Glomerular visceral epithelial cell (primary cell): ENCODE data around the gene OAF.

ENCODE experiments used
- DNase-seq: peaks from one replicate; pipeline ENCODE4 v3.0.0-alpha.2; 2016; ENCODE audit errors: extremely low spot score

OAF gene

DNA sequence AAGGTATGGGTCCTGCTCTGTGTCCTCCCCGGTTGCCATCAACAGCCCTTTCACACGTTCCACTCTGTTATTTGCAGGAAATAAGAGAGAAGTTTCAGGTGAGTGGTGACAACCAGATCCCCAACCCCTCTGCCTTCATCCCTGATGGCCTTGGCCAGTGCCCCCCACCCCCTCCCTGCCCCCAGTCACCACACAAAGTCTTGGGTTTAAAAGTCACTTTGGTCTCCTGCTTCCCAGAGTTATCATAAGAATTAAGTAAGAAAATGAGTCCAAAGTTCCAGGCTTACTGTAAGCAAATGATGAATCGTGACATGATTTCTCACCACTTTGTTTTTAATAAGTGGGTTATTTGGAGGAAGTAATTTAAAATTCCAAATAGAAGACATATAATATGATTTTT, 9.2 kb upstream of the OAF start:
- no peak for DNase-seq

DNA sequence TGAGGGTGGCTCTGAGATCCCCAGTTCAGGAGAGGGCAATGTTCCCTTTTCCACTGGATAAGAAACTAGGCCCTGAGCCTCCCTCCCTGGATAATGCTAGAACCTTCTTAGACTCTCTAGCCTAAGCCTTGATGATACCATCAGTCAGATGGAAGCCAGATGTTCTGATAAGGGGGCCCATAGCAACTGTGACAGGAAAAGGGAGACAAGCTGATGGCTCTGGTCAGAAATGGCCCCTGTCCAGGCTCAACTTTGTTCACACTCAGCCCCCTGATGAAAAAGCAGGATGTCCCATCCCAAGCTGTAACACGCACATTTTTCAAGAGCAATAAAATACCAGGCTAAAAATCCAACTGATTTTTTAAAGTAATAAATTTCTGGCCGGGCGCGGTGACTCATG, 7.2 kb upstream of the OAF start:
- DNase-seq: no peak

DNA sequence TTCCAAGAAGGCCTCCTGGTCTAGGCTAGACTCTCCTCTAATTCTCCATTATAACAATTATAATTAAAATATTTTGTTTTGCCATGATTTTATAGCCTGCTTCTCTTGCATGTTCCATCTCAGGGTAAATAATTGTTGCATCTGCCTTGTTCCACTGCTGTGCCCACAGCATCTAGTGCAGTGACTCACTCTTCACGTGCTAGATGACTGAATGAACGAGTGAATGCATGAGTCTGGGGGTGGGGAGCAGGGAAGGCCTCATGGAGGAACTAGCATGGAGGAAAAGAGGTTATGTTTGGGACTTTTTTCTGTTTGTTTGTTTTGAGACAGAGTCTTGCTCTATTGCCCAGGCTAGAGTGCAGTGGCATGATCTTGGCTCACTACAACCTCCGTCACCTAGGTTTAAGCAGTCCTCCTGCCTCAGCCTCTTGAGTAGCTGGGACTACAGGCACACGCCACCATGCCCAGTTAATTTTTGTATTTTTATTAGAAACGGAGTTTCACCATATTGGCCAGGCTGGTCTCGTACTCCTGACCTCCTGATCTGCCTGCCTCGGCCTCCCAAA, 5.2 kb upstream of the OAF start:
- peak; percentile 53 for DNase-seq

DNA sequence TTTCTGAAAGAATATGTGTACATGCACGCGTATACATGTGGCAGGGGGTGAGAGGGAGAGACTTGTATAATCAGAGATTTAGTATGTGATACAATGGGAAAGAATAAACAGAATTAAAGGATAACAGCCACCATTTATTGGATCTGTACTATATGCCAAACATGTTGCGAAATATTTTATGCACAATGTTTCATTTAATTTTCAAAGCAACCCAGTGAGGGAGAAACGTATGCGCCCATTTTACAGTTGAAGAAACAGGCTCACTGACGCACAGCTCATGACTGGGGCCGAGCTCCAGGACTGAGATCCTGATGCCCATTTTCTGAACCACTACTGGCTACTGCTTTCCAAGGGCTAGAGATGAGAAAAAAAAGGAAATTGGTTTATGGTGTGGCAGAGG, 3.3 kb upstream of the OAF start:
- DNase-seq: no peak

DNA sequence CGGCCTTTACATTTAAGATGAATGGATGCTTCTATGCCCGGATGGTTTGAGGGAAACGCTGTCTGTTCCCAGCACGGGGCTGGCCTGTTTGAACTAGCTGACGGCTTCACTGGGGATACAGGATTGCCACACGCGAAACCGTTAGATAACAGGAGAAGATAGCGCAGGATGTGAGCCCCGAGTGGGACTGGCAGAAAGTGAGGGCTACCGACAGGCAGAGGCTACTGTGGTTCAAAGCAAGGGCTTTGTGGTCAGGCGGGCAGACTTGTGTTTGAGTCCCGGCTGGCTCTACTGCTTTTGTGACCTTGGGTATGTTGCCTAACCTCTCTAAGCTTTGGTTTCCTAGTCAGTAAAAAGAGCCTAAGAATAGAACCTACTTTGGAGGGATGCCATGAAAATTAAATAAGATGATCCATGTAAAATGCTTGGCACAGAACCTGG, 2.8 kb upstream of the OAF start:
- no peak for DNase-seq

DNA sequence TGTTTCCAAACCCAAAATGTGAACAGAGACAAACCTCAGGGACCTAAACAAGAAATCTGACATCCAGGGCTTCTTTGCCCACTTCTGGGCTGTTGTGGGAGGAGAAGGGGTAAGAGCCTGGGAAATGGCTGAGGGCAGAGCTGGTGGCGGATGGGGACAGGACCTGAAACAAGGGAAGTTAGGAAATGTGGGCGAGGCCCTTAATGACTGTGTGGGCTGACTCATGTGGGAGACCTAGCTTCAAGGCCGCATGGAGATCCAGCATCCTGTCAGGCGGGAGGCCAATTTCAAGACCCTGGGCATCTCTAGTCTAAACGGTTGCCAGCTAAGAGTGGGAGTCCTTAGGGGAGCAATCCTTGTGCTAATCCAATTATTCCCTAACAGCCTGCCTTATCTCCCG, 2.1 kb upstream of the OAF start:
- peak; percentile 17 for DNase-seq

DNA sequence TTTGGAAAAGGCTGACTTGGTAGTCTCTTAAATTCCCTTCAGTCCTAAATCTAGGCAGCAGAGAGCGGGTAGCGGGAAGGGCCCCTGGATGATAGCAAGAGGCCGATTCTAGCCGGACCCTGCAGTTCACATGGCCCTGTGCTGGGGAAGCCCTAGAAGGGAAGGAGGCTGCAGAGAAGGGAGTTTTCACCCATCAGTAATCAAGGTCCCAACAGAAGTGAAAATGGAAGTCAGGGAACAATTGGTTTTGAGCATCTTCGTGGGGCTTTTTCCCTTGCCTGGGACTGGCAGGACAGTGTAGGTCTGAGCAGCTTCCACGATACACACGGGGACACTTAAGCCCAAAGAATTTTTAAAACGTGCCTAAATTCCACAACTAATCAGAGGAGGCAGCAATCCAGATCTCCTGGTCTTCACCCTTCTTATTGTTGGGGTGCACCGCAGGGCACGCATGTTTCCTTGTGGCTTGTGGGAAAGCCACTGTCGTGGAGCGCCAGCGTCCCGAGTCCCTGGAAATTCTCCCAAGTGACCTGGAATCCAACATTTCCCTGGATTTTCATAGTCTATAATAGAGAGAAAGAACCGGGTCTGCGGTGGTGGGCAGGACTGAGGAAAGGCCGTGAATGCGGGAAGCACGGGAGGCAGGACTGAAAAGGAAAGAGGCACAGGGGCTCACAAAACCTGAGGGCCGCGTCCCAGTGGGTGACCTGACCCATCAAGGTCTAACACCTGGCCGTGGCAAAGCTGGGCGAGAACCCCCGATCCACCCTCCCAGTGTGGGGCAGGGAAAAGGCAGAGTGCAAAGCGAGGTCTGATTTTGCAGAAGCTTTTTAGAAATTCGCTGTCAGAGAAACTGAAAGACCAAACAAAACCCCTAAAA, 846 bp upstream of the OAF start:
- DNase-seq: no peak

DNA sequence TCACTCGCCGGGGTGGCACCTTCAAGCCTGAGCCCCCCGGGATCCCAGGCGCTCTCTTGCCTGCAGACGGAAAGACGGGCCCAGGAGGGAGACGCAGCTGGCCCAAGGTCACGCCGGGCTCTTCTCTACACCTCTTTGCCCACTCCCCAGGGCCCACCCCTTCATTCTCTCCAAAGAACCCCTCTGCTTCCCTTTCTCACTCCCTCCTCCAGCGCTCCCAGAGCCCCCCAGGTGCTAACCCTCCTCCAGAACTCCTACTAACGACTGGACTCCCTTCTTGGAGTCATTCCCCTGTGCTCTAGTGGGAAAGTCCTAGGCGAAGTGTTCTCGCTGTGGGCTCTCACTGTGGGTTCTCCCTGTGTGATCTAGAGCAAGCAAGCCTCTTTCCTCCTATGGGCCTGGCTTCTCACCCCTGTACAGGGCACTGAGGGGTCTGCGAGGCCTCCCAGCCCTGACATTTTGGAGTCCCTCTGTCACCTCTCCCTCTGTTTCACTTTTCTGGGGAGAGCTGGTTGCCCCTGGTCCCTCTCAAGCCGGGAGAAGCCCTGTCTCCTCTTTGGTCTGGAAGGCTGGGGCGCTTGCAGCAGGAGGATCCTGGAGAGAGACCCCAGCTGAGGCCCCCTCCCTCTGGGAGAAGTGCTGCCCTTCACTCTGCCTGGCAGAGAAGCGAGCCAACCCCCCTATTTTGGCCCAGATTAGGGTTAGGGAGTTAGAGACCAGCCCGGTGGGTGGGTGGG, 858 bp downstream of the OAF start:
- DNase-seq: no peak

DNA sequence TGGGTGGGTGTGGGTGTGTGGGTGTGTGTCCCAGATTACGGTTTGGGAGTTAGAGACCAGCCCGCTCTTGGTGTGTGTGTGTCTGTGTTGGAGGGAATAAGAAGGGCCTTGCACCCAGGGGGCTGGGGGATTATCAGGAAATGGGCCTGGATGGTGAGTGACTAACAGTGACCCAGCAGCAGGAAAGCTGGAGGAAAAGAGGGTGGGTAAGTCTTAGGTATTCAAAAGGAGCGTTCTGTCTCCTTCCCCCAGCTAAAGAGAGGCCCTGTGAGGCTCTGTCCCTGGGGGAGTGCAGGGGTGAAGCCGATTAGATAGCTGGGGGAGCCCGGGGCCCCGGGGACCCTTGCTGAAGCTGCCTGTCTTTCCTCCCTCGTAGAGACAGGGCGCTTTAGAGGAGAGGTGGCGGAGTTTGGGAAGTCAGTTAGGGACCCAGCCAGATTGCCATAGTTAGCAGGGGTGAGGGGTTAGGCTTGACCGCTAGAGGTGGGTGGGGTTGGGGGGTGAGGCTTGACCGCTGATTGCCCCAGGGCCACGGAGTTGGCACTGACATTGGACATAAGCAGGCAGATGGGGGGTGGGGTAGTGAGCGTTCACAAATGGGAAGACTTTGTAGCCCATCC, 1.5 kb downstream of the OAF start:
- DNase-seq: no peak

DNA sequence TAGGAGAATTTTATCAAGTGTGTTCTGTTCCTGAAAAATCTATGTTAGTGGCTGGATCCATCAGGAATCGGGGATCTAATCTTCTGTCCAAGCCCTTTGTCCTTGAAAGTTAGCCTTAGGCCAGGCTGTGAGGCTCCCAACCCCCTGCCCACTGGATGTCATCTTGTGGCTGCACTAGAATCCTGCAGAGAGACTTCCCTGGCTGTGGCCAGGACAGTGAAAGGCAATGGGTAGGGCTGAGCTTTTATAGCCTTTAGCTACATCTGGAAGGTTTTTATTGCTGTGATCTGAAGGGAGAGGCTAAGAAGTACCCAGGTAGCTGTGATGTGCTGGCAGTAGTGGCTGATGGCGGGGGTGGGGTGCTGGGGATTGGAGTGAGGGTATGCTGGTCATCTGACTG, 2.1 kb downstream of the OAF start:
- no peak for DNase-seq

DNA sequence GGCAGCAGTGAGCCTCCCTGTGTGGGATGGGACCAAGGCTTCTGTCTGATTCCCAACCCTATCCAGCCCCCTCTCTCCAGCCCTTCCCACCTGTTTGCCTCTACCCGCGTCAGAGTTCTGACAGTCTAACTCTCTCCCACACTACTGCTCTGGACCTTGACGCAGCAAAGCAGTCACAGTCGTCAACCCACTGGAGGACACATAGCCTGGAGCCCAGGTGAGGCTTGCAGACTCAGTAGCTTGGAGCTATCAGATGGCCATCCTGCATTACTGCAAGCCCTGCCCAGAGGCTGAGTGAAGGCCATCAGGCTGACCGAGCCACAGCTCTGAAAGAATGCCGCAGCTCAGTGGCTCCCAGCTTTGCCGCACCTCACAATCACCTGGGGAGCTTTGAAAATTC, 3.7 kb downstream of the OAF start:
- DNase-seq: no peak

DNA sequence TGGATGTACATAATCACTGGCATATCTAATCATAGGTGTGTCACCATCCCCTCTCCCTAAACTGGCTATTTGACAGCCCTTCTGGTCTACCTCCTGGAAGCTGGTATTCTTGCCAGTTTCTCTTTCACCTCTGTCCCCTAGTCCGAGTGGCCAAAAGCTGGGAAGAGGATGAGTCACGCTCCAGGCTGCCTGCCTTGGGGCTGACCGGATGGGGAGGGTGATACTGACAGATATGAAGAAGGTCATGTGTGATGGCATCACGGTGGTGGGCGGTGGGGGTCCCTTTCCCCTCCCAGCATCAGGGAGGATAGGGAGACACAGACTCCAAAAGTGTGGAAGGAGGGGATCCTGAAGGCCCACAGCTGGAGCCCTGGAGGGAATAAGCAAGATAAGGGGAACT, 4.8 kb downstream of the OAF start:
- DNase-seq: peak; percentile 46

DNA sequence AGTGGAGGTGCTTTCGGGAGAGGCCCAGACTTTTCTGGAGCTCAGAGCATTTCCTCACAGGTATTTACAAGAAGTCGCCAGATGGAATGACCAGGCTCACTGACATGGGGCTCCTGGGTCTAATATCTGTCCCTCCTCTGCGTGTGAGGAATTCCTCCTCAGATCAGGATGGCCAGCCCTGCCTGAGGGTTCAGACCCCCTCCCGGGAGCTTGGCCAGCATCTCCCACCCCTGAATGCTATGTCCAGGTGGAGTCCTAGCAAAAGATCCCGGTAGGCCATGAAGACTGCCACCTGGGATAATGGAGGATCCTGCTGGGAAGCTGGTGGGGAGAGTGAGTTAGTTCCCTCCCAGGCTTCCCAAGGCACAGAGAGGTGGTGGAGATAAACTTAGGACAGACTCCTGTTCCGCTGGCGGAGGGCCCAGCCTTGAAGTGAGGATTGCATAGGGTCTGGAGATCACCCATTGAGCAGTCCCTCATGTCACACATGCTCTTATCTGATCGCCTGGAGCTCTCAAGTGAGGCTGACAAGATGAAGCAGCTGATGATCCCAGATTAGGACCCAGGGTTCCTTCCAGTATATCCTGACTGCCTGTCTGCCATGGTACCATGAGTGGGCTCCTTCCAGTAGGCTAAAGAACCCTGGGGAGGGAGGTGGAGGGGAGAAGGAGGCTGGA, 5.7 kb downstream of the OAF start:
- no peak for DNase-seq

DNA sequence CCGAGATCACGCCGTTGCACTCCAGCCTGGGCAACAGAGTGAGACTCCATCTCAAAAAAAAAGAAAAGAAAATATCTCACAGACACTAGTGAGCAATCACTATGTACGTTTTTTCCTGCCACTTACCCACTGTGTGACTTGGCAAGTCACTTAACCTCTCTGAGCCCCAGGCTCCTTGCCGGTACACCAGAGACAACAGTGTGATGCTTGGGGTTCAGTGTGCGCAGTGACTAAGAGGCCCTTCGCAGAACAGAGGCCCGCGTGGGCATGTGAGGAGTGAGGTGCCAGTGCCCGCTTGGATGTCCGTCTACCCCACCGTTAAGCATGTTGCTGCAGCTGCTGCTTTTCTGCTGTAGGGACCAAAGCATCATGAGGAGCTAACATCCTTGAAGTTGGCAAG, 6.7 kb downstream of the OAF start:
- DNase-seq: no peak

DNA sequence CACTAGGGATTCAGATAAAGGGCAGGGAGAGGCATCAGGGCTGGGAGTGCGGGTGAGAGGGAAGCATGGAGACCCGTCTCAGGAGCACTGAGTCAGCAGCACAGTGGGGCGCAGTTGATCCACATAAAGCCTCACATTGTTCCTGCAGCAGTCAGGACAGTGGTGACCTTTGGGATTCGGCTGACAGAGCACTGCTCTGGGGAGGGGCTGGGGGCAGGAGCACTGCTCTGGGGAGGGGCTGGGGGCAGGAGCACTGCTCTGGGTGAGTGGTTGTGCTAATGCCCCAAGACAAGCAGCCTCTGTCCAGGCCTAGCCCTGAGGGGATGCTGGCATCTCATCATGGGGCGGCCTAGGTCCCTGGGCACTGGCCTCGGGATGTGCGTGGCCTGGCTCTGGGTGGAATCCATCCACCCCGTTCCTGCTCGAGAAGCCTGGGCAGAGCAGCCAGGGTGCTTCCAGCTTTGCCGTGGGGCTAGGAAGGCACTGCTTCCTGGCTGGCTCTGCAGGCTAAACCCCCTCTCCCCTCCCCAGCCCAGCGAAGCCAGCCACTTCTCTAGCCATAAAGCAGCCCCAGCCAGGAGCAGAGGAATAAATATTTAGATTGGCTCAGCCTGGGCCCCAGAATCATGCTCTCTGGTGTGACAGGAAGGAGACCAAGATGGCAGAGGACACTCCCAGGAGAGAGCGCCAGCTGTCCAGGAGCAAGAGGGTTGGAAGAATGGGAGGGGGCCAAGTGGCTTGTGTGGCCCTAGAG, 7.3 kb downstream of the OAF start:
- DNase-seq: no peak

DNA sequence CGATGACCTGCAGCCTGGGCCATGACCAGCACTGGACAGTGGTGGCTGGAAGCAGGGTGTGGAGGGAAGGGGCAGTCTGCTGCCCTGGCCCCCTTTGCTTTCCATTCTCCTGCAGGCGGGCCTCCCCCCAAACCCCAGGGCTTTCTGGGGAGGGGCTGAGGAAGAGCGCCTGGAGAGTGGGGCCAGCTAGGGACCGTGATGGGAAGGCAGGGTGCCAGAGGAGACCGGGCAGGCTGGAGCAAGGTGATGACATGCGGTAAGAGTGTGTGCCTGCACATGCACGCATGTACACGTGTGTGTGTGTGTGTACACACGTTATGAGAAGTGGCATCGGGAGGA, 7.8 kb downstream of the OAF start:
- no peak for DNase-seq

DNA sequence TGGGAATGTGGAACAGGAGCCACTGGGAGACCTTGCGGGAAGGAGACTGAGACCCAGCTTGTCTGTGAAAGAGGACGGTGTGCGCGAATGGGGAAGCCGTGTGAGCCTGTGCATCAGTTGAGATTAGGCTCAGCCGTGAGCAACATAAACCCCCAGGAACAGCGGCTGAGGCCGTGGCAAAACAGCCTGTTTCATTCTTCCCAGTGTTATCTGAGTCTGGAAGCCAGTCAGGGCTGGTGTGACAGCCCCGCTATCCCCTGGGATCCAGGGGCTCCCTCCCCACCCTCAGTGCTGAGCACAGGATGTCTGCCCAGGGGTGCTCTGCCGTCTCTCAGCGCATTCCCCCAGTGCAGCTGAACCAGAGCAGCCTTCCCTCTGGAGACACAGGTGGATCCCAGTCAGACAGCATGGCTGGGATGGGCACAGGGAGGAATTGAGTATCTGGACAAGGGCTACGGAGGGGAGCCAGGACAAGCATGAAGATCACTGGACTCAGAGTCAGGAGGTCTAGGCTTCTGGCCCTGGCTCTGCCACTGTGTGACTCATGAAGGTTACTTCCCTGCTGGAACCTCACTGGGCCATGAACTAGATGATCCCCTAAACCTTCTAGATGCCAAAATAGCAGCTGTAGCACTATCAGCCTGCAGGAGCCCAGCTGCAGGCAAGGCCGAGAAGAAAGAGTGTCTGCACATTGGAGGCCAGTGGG, 8.6 kb downstream of the OAF start:
- DNase-seq: no peak

DNA sequence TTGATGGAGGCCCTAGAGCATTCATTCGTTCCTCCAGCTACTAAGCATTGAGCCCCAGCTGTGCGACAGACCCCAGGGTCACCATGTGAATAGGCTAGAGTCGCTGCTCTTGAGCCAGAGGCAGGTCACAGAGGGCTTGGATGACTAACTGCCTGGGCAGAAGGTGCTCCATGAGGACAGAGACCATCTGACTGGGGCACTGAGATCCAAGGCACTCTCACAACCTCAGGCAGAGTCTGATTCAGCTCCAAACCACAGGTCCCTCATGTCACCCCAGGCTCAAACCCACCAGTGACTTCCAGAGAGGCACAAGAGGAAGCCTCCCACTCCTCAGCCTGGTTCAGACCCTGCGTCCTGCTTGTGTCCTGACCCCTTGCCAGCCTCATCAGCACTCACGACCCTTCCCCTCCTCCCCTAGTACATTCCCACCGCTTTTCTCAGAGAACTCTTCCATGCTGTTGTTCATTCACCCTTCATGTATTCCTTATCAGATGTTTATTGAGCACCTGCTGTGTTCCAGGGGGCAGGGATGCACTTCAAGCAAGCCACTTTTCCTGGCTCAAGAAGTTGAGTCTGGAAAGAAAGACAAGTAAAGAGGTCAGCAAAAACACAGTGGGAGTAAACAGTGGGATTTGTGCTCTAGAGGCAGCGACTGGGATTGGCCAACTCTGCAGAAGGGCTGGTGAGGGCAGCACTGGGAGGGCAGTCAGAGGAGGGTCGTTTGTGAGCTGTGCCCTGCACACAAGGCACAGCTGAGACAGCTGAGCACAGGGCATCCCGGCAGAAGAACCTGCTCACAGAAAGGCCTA, 9.3 kb downstream of the OAF start:
- no peak for DNase-seq

DNA sequence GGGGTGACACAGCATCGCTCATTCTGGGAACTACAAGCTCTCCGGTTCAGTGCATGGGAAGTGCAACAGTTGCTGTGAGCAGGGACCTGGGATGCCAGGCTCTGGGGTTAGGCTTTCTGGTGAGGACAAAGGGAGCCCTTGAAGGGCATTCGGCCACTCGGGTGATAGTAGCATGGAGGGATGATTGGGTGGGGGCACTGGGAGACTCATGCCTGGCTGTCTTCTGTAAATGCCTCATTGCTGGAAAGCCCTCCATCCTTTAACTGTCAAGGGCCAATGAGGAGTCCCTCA, 9.9 kb downstream of the OAF start:
- DNase-seq: no peak

DNA sequence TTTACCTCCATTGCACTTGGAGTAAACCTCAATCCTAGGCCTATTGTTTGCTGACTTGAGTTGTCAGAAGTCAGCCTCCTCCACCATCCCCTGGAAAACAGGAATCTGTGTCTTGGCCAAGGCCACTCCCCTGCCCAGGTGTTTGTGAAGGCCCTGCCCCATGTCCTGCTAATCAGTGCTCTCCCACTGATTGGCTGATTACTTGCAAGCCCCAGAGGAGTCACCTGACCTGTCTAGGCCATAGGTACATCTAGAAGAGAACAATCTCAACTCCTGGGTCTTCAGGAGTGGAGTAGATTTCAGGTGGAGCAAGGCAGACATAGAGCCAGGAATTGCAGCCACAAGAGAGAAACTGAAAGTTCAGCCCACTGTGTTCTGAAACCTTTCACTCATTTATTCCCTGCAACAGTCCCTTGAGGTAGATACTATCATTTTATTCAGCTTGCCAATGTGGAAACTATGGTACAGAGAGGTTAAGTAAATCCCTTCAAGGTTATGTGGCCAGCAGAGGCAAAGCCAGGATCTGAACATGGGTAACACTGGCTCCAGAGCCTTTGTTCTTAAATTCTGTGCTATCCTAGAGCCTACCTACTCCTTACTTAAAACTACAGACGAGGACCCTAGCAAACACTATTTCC, 10.4 kb downstream of the OAF start:
- no peak for DNase-seq
